ENCODE data around the gene ZNF816.

- TF ChIP-seq CREB1 (IDR thresholded peaks at IDR 0.05) = no peak
- no peak for TF ChIP-seq EZH2 (IDR thresholded peaks at IDR 0.05; ENCODE audit: low read depth, low read length, severe bottlenecking)
- no peak for TF ChIP-seq CTCF (IDR thresholded peaks at IDR 0.05; ENCODE audit: control extremely low read depth in 1 of 3, insufficient read depth in 1 of 3, low read depth in 1 of 3, low read length in 3 of 3)
- TF ChIP-seq USF2 (IDR thresholded peaks at IDR 0.05; ENCODE audit: low read length) = no peak
- TF ChIP-seq SP4 (IDR thresholded peaks at IDR 0.05; ENCODE audit: low read length) = no peak
- no peak for TF ChIP-seq EP300 (IDR thresholded peaks at IDR 0.05; ENCODE audit: borderline replicate concordance in 1 of 2, low read depth in 2 of 2, low read length in 2 of 2)
- no peak for TF ChIP-seq GABPA (IDR thresholded peaks at IDR 0.05; ENCODE audit: borderline replicate concordance, insufficient read depth, low read length)
- no peak for TF ChIP-seq TAF1 (IDR thresholded peaks at IDR 0.05; ENCODE audit: low read depth, low read length)
- TF ChIP-seq CHD2 (IDR thresholded peaks at IDR 0.05; ENCODE audit: low read length) = no peak
- no peak for TF ChIP-seq KDM5A (IDR thresholded peaks at IDR 0.05; ENCODE audit: low read length)
- no peak for TF ChIP-seq NRF1 (IDR thresholded peaks at IDR 0.05; ENCODE audit: low read depth, low read length)
Observed at GRCh38 chr19:52949422-52949821, 13.3 kb downstream of the ZNF816 start.

Data from H1 (cell line).